ENCODE measurements around the gene RABGAP1L. TPM values are rescaled to one million over a fixed set of nuclear protein-coding genes. Genes with fewer than 3 reads are reported as not detected.

The RABGAP1L gene
- total RNA-seq, 2 donors from 2014 or later = 51.4 to 124 TPM

GRCh38 chr1:174189428-174190062 lies 30.2 kb downstream of the RABGAP1L start:
- no peaks in the 10 kb centered on the region for H3K36me3 ChIP-seq (replicated peaks in 1 of 2; ENCODE audit: insufficient read depth in 1 of 2, low read depth in 2 of 2)
- ATAC-seq (no peak), DNase-seq (no peak)
- H3K9me3 ChIP-seq = no peaks in the 10 kb centered on the region
- intact Hi-C loops (cut with DNase I) = no loop called here
- no peak for TF ChIP-seq POLR2A (IDR thresholded peaks at IDR 0.05)
- TF ChIP-seq CTCF (IDR thresholded peaks at IDR 0.05) = no peak
- H3K4me1 ChIP-seq = peaks cover 6% of the 10 kb centered on the region
- H3K4me3 ChIP-seq = no peak overlapping the region
- H3K27ac ChIP-seq = no peak overlapping the region
- no peaks in the 10 kb centered on the region for H3K27me3 ChIP-seq
- WGBS, 2 donors = 88 to 89% methylated on average over 4 of the region's 4 CpGs

- ATAC-seq = no peak
- no peak for DNase-seq
- H3K27ac ChIP-seq = no peak overlapping the region
- intact Hi-C loops (cut with DNase I) = no loop called here
- WGBS, 2 donors = 59 to 62% methylated on average over 6 of the region's 6 CpGs
- peaks cover 6% of the 10 kb centered on the region for H3K4me1 ChIP-seq
- no peaks in the 10 kb centered on the region for H3K9me3 ChIP-seq
- H3K27me3 ChIP-seq = no peaks in the 10 kb centered on the region
- H3K36me3 ChIP-seq (replicated peaks in 1 of 2; ENCODE audit: insufficient read depth in 1 of 2, low read depth in 2 of 2) = no peaks in the 10 kb centered on the region
- no peak for TF ChIP-seq POLR2A (IDR thresholded peaks at IDR 0.05)
- no peak for TF ChIP-seq CTCF (IDR thresholded peaks at IDR 0.05)
- H3K4me3 ChIP-seq = no peak overlapping the region
These were observed 31.4 kb downstream of the RABGAP1L start for GRCh38 chr1:174190691-174191199.

- no peak for ATAC-seq
- TF ChIP-seq POLR2A (IDR thresholded peaks at IDR 0.05) (no peak), CTCF (IDR thresholded peaks at IDR 0.05) (no peak)
- Histone ChIP-seq H3K27me3 (no peaks in the 10 kb centered on the region), H3K4me1 (peaks cover 6% of the 10 kb centered on the region), H3K27ac (no peak overlapping the region), H3K4me3 (no peak overlapping the region), H3K9me3 (no peaks in the 10 kb centered on the region), H3K36me3 (replicated peaks in 1 of 2; ENCODE audit: insufficient read depth in 1 of 2, low read depth in 2 of 2) (no peaks in the 10 kb centered on the region)
- no peak for DNase-seq
- intact Hi-C loops (cut with DNase I) = no loop called here
- 89 to 90% methylated on average over 4 of the region's 4 CpGs for WGBS, 2 donors
These were observed 32.1 kb downstream of the RABGAP1L start for GRCh38 chr1:174191349-174191862.

- Histone ChIP-seq H3K27ac (no peak overlapping the region), H3K9me3 (no peaks in the 10 kb centered on the region), H3K27me3 (no peaks in the 10 kb centered on the region), H3K4me1 (peaks cover 6% of the 10 kb centered on the region), H3K36me3 (replicated peaks in 1 of 2; ENCODE audit: insufficient read depth in 1 of 2, low read depth in 2 of 2) (no peaks in the 10 kb centered on the region), H3K4me3 (no peak overlapping the region)
- DNase-seq = no peak
- WGBS, 2 donors = 86 to 94% methylated on average over 6 of the region's 6 CpGs
- TF ChIP-seq CTCF (IDR thresholded peaks at IDR 0.05) (no peak), POLR2A (IDR thresholded peaks at IDR 0.05) (no peak)
- no peak for ATAC-seq
- intact Hi-C loops (cut with DNase I) = no loop called here
These were observed 35.1 kb downstream of the RABGAP1L start for GRCh38 chr1:174194461-174194860.

GRCh38 chr1:174197088-174197487 lies 37.8 kb downstream of the RABGAP1L start:
- no peak for DNase-seq
- intact Hi-C loops (cut with DNase I) = no loop called here
- WGBS, 2 donors = 97 to 98% methylated on average over 2 of the region's 2 CpGs
- H3K4me3 ChIP-seq = no peak overlapping the region
- H3K27ac ChIP-seq = no peak overlapping the region
- no peaks in the 10 kb centered on the region for H3K9me3 ChIP-seq
- TF ChIP-seq CTCF (IDR thresholded peaks at IDR 0.05) = no peak
- H3K27me3 ChIP-seq = no peaks in the 10 kb centered on the region
- ATAC-seq = no peak
- H3K36me3 ChIP-seq (replicated peaks in 1 of 2; ENCODE audit: insufficient read depth in 1 of 2, low read depth in 2 of 2) = no peaks in the 10 kb centered on the region
- H3K4me1 ChIP-seq = no peaks in the 10 kb centered on the region

All from body of pancreas (tissue), 4 donors.